HCT116 (cell line): ENCODE measurements around the gene CTXND1. TPM values are rescaled to one million over a fixed set of nuclear protein-coding genes. Genes with fewer than 3 reads are reported as not detected.

ENCODE experiments used
- ATAC-seq: fragments of 200-7000 bp; cut with Tn5 transposase; 2 replicates; pipeline ENCODE4 v1.9.1; 2020; ENCODE audit warnings: mild to moderate bottlenecking, moderate library complexity
- BruUV-seq: library from RNA; stranded (reverse); fragments of 400-500 nt; replicated peaks from 2 replicates; lab custom pipeline; 2021; lab: Mats Ljungman, UMichigan
- CTCF ChIA-PET: fragments of 300-600 bp; sonication (Branson Sonifier 250); formaldehyde crosslinking; loops from one replicate; lab custom pipeline; 2021; ENCODE audit warnings: antibody characterized with exemption; lab: Charles Lee
- POLR2A ChIA-PET: fragments of 300-600, 350-600 bp; sonication (Branson Sonifier 250); formaldehyde crosslinking; loops from one replicate; lab custom pipeline; 2021; ENCODE audit warnings: antibody characterized with exemption; lab: Charles Lee
- RAD21 ChIA-PET, 2 experiments: fragments of 300-600 bp; sonication (Branson Sonifier 250); formaldehyde crosslinking; loops; one replicate each; lab custom pipeline; 2023; ENCODE audit warnings: low total read pairs in 2 of 2; ENCODE audit not compliant: uncharacterized antibody in 2 of 2, unreplicated experiment in 2 of 2, low non-redundant PET in 1 of 2; lab: Charles Lee
- DNase-seq: peaks from one replicate; pipeline ENCODE4 v3.0.0-alpha.2; 2010; ENCODE audit warnings: low read depth, low spot score
- H2AFZ ChIP-seq: fragments of 200-600 bp; shearing (Covaris generic), sonication (generic); 2 replicates; pipeline ENCODE4 v1.6.1; 2017; ENCODE audit warnings: low read depth, mixed run types, mixed read lengths, antibody characterized with exemption, low read length; ENCODE audit not compliant: poor library complexity, severe bottlenecking
- H3K27ac ChIP-seq: 2 replicates; pipeline ENCODE4 v1.5.1; 2012; ENCODE audit warnings: low read depth, low read length
- H3K27me3 ChIP-seq: fragments of 200-600 bp; sonication (generic); 2 replicates; pipeline ENCODE4 v1.6.1; 2016; ENCODE audit warnings: mixed run types, low read length, mixed read lengths; ENCODE audit not compliant: insufficient read depth
- H3K36me3 ChIP-seq, 2 experiments: fragments of 200-500 bp in 1 of 2; fragments of 200-600 bp in 1 of 2; sonication (Bioruptor generic) in 1 of 2; sonication (generic) in 1 of 2; 2 replicates each; pipeline versions ENCODE4 v1.5.1 to v1.6.1; 2014 to 2016; ENCODE audit warnings: low read length in 2 of 2, inconsistent platforms in 1 of 2, mixed read lengths in 1 of 2, mixed run types in 1 of 2; ENCODE audit not compliant: insufficient read depth in 2 of 2, control insufficient read depth in 1 of 2
- H3K4me1 ChIP-seq, 2 experiments: fragments of 200-600 bp in 1 of 2; sonication (generic) in 1 of 2; 2 replicates each; pipeline versions ENCODE4 v1.5.1 to v1.6.1; 2012 to 2017; ENCODE audit warnings: low read length in 2 of 2, inconsistent platforms in 1 of 2, mild to moderate bottlenecking in 1 of 2, mixed read lengths in 1 of 2, mixed run types in 1 of 2, moderate library complexity in 1 of 2; ENCODE audit not compliant: insufficient read depth in 2 of 2, control insufficient read depth in 1 of 2
- H3K4me2 ChIP-seq: fragments of 200-600 bp; sonication (generic); 2 replicates; pipeline ENCODE4 v1.6.1; 2017; ENCODE audit warnings: mixed run types, low read length, mixed read lengths
- H3K4me3 ChIP-seq, 2 experiments: fragments of 200-600 bp in 1 of 2; sonication (generic) in 1 of 2; replicated peaks in 1 of 2; 2 replicates each; pipeline ENCODE4 v1.5.1; 2011 to 2016; ENCODE audit warnings: low read length in 2 of 2, control low read depth in 1 of 2, low read depth in 1 of 2, mild to moderate bottlenecking in 1 of 2, mixed read lengths in 1 of 2, mixed run types in 1 of 2
- H3K79me2 ChIP-seq: fragments of 200-600 bp; sonication (generic); 2 replicates; pipeline ENCODE4 v1.6.1; 2017; ENCODE audit warnings: mild to moderate bottlenecking, mixed run types, low read length, moderate library complexity, mixed read lengths; ENCODE audit not compliant: insufficient read depth
- H3K9ac ChIP-seq: fragments of 200-600 bp; sonication (generic); 2 replicates; pipeline ENCODE4 v1.6.1; 2016; ENCODE audit warnings: low read length, mixed read lengths
- H3K9me2 ChIP-seq: fragments of 200-600 bp; sonication (generic), shearing (Covaris generic); 2 replicates; pipeline ENCODE4 v1.6.1; 2017; ENCODE audit warnings: mixed run types, mild to moderate bottlenecking, moderate library complexity; ENCODE audit not compliant: insufficient read depth
- H3K9me3 ChIP-seq, 2 experiments: fragments of 200-500 bp in 1 of 2; fragments of 200-600 bp in 1 of 2; sonication (Bioruptor generic) in 1 of 2; sonication (generic) in 1 of 2; 2 replicates each; pipeline ENCODE4 v1.6.1; 2014 to 2017; ENCODE audit warnings: low read length in 2 of 2, mixed read lengths in 2 of 2, inconsistent platforms in 1 of 2, low read depth in 1 of 2, mild to moderate bottlenecking in 1 of 2, mixed run types in 1 of 2, moderate library complexity in 1 of 2; ENCODE audit not compliant: control insufficient read depth in 1 of 2, insufficient read depth in 1 of 2
- H4K20me1 ChIP-seq: fragments of 200-600 bp; sonication (generic), shearing (Covaris generic); 2 replicates; pipeline ENCODE4 v1.6.1; 2017; ENCODE audit warnings: mixed run types, mild to moderate bottlenecking, moderate library complexity; ENCODE audit not compliant: insufficient read depth
- CBX3 ChIP-seq: IDR thresholded peaks from 2 replicates; pipeline ENCODE4 v1.6.1; 2012; ENCODE audit warnings: low read depth
- CEBPB ChIP-seq: IDR thresholded peaks from 2 replicates; pipeline ENCODE4 v1.6.1; 2012; ENCODE audit warnings: low read depth
- EGR1 ChIP-seq: IDR thresholded peaks from 2 replicates; pipeline ENCODE4 v1.6.1; 2012; ENCODE audit warnings: low read depth
- ELF1 ChIP-seq: IDR thresholded peaks from 2 replicates; pipeline ENCODE4 v1.6.1; 2012; ENCODE audit warnings: low read depth, borderline replicate concordance
- EZH2 ChIP-seq: fragments of 200-600 bp; sonication (generic); IDR thresholded peaks from 2 replicates; pipeline ENCODE4 v1.6.1; 2017; ENCODE audit warnings: antibody characterized with exemption, mixed run types
- REST ChIP-seq: IDR thresholded peaks from 2 replicates; pipeline ENCODE4 v1.6.1; 2012; ENCODE audit warnings: low read depth
- SIN3A ChIP-seq: IDR thresholded peaks from 2 replicates; pipeline ENCODE4 v1.6.1; 2012; ENCODE audit warnings: low read depth
- SP1 ChIP-seq: IDR thresholded peaks from 2 replicates; pipeline ENCODE4 v1.6.1; 2012; ENCODE audit warnings: low read depth
- SRF ChIP-seq: IDR thresholded peaks from 2 replicates; pipeline ENCODE4 v1.6.1; 2012; ENCODE audit warnings: low read depth
- YY1 ChIP-seq: IDR thresholded peaks from 2 replicates; pipeline ENCODE4 v1.6.1; 2011; ENCODE audit warnings: low read length, low read depth, moderate library complexity, mild to moderate bottlenecking; ENCODE audit not compliant: insufficient replicate concordance; ENCODE audit errors: extremely low read depth
- ZBTB33 ChIP-seq: IDR thresholded peaks from 2 replicates; pipeline ENCODE4 v1.6.1; 2011; ENCODE audit warnings: mild to moderate bottlenecking, low read length, moderate library complexity; ENCODE audit not compliant: insufficient replicate concordance; ENCODE audit errors: extremely low read depth
- ZFX ChIP-seq: fragments of 450-650 bp; IDR thresholded peaks from 2 replicates; pipeline ENCODE4 v1.6.1; 2017
- intact Hi-C: fragments of 100-400 bp; cut with micrococcal nuclease; formaldehyde crosslinking; loops from 2 replicates; pipeline ENCODE4 v1.10.0; 2022
- total RNA-seq: library from RNA; stranded (reverse); gene quantifications from one replicate; pipeline ENCODE4 v1.2.1, GENCODE V29; 2021; ENCODE audit not compliant: unreplicated experiment
- TF ChIP-seq, protein P1 (sequence below): IDR thresholded peaks from 2 replicates; pipeline ENCODE4 v1.6.1; 2012

CTXND1 gene
- total RNA-seq, 1 experiment from 2014 or later, result not detected

DNA sequence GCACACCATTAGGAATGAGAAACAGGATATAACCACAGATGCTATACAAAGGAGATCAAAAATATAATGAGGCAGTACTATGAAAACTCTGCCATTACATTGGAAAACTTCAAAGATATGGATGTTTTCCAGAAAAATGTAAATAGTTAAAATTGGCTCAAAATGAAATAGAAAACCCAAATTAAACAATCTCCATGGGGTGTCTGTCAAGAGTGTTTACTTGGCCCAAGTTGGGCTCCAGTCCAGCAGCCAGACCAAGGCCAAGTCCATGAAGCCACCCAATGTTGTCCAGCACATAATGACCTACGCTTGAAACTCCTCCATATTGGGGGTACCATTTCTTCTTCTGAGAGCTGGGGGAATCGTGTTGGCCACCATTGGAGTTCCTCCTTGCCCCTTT lies 37.1 kb downstream of the CTXND1 start:
- no peak overlapping the region for H2AFZ ChIP-seq
- H3K4me3 ChIP-seq, result no peak overlapping the region
- H3K9me2 ChIP-seq, result no peaks in the 10 kb centered on the region
- ChIA-PET POLR2A (no interaction called here), CTCF (no interaction called here), RAD21 (no interaction called here)
- H3K4me2 ChIP-seq, result no peak overlapping the region
- ATAC-seq, result no peak
- intact Hi-C loops, result no loop called here
- H3K4me1 ChIP-seq, result 0 out of 4 replicates have a peak, but pooled peaks cover 0 to 4% of the 10 kb centered on the region in 2 experiments
- no peaks in the 10 kb centered on the region for H3K79me2 ChIP-seq
- no peaks in the 10 kb centered on the region for H3K36me3 ChIP-seq
- H4K20me1 ChIP-seq, result no peaks in the 10 kb centered on the region
- BruUV-seq, result no TSS peak
- no peak overlapping the region for H3K27ac ChIP-seq
- no peaks in the 10 kb centered on the region for H3K9me3 ChIP-seq
- TF ChIP-seq REST (no peak), SP1 (no peak), EGR1 (no peak), SRF (no peak), CBX3 (no peak), ZBTB33 (no peak), CEBPB (no peak), YY1 (no peak), ZFX (no peak), ELF1 (no peak), EZH2 (no peak), SIN3A (no peak)
- TF ChIP-seq, protein P1, sequence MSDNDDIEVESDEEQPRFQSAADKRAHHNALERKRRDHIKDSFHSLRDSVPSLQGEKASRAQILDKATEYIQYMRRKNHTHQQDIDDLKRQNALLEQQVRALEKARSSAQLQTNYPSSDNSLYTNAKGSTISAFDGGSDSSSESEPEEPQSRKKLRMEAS, result no peak
- DNase-seq, result no peak
- no peak overlapping the region for H3K9ac ChIP-seq
- no peaks in the 10 kb centered on the region for H3K27me3 ChIP-seq
